H1 (cell line): ENCODE data around the gene SULF2. TPM values are rescaled to one million over a fixed set of nuclear protein-coding genes. Genes with fewer than 3 reads are reported as not detected.

Experiments
- ASH2L ChIP-seq: fragments of 200-600, 300-600 bp; sonication (generic); IDR thresholded peaks from one replicate; pipeline ENCODE4 v1.7.1; 2017; ENCODE audit warnings: low read length
- ATF3 ChIP-seq: IDR thresholded peaks from 2 replicates; pipeline ENCODE4 v1.6.1; 2011; ENCODE audit warnings: low read depth, mild to moderate bottlenecking, low read length; ENCODE audit not compliant: insufficient read depth
- CHD7 ChIP-seq: fragments of 300-600 bp; sonication (generic); IDR thresholded peaks from 2 replicates; pipeline ENCODE4 v1.7.1; 2012; ENCODE audit warnings: low read length, moderate library complexity, mild to moderate bottlenecking, inconsistent platforms; ENCODE audit not compliant: insufficient replicate concordance
- GABPA ChIP-seq: IDR thresholded peaks from 2 replicates; pipeline ENCODE4 v1.6.1; 2011; ENCODE audit warnings: mild to moderate bottlenecking, low read length, moderate library complexity, borderline replicate concordance; ENCODE audit not compliant: insufficient read depth
- GTF2F1 ChIP-seq: IDR thresholded peaks from 2 replicates; pipeline ENCODE4 v1.6.1; 2012; ENCODE audit warnings: low read depth, low read length, improper control_type of control experiment, borderline replicate concordance
- MAFK ChIP-seq: IDR thresholded peaks from 2 replicates; pipeline ENCODE4 v1.6.1; 2012; ENCODE audit warnings: low read depth, mild to moderate bottlenecking, improper control_type of control experiment, low read length
- MAX ChIP-seq: IDR thresholded peaks from 2 replicates; pipeline ENCODE4 v1.6.1; 2012; ENCODE audit warnings: inconsistent platforms
- POLR2A ChIP-seq, 2 experiments: IDR thresholded peaks; 1 replicate in 1 of 2; 2 replicates in 1 of 2; pipeline ENCODE4 v1.6.1; 2011; ENCODE audit warnings: low read depth in 2 of 2, low read length in 2 of 2, mild to moderate bottlenecking in 2 of 2; ENCODE audit errors: control extremely low read depth in 1 of 2
- RBBP5 ChIP-seq: IDR thresholded peaks from 2 replicates; pipeline ENCODE4 v1.7.1; 2012; ENCODE audit warnings: low read depth, mild to moderate bottlenecking, inconsistent platforms, low read length, moderate library complexity, borderline replicate concordance
- SIX5 ChIP-seq: IDR thresholded peaks from 2 replicates; pipeline ENCODE4 v1.6.1; 2011; ENCODE audit warnings: mild to moderate bottlenecking, low read depth, low read length
- polyA plus RNA-seq, 7 experiments: library from polyadenylated mRNA; depleted of rRNA in 3 of 7; stranded (reverse) in 5 of 7; unstranded in 2 of 7; fragments of >200 nt in 5 of 7; fragments of 200-250 nt in 2 of 7; gene quantifications; 1 replicate in 5 of 7; 2 replicates in 1 of 7; 4 replicates in 1 of 7; pipeline versions ENCODE4 v1.2.1 to v1.2.3, GENCODE V29; 2011 to 2013; ENCODE audit warnings: missing spikeins in 2 of 7, mixed read lengths in 2 of 7
- total RNA-seq: library from RNA; stranded (reverse); fragmentation: NEBNext Ultra II Directional; extraction: Animal tissue kit (Norgen Biotek cat#: 25700); gene quantifications from 2 replicates; pipeline ENCODE4 v1.2.1, GENCODE V29; 2021

SULF2 gene
- total and polyA plus RNA-seq, 2 of the 8 experiments (the other 6 are each of a cell fraction or from before 2014, with no cell fraction given) = 15.7 to 28.2 TPM

- no peak for TF ChIP-seq CHD7
- TF ChIP-seq GABPA = no peak
- TF ChIP-seq POLR2A (IDR thresholded peaks at IDR 0.05; ENCODE audit: control extremely low read depth in 1 of 2, low read depth in 2 of 2, low read length in 2 of 2) = no peak
- no peak for TF ChIP-seq GTF2F1
- no peak for TF ChIP-seq ATF3
- no peak for TF ChIP-seq RBBP5
- no peak for TF ChIP-seq MAFK
- no peak for TF ChIP-seq MAX
- TF ChIP-seq ASH2L = no peak
- TF ChIP-seq SIX5 = no peak
Measured at GRCh38 chr20:47711046-47711752, 74.1 kb downstream of the SULF2 start (continued).
